ENCODE measurements around the gene PAK1IP1. TPM values are rescaled to one million over a fixed set of nuclear protein-coding genes. Genes with fewer than 3 reads are reported as not detected.
"Not testable (repeated sequence)": the region's sequence is repeated elsewhere in the genome, so short reads cannot be mapped to it uniquely, and the experiment has no call there.

Gene PAK1IP1
- total RNA-seq, 1 donor from 2014 or later: 4.2 TPM

DNA sequence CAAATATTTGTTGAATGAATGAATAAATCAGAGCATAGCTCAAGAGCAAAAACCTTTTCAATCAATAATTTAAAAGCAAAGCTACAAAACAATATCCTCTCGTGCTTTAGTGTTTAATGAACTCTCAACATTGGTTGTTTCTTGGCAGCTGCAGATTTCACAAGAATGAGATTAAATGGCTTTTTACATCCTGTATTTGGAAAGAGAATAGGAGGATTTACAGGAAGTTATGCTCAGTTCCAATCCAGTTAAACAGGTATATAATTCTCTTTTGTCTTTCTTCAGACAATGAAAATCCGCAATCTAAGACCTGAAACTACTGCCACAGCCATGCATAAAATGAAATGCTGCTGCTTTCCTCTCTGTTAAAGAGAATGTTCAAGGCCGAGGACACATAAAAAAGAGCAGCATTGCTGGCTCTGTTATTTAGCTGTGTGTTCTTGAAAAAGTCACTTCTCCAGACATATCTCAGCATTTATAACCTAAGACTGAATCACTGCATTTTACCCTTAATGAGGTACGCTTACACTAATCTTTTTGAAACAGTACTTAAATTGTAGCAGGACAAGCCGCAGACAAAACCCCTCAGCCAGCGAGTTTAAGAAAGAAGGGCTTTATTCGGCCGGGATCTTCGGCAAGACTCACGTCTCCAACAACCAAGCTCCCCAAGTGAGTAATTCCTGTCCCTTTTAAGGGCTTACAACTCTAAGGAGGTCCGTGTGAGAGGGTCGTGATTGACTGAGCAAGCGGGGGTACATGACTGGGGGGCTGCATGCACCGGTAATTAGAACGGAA is 3.9 kb upstream of the PAK1IP1 start:
- no peak for DNase-seq (ENCODE audit: low spot score)
- ATAC-seq: no peak

DNA sequence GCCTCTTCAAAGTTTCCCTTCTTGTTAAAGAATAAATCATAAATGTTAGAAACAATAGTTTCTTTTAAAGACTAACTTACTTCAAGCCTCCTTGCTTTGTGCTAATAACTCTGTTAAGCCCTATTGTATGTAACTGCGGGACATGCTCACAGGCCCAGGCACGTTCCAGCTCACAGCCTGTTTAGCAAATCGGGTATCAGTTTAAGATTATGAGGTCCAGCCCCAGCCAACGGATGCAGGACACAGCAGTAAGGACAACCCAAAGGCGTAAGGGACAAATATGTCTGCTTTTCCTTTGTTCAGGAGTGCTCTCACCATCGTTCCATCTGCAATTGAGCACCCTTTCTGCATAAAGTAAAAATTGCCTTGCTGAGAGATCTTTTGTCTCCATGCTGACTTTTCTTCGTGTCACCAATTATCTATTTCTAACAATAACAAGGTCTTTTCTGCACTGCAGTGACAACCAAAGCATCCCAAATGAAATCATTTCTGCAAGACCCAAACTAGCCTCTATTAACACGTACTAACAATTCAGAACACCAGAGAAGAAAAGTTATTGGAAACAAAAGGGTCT is 1.7 kb upstream of the PAK1IP1 start:
- no peak for DNase-seq (ENCODE audit: low spot score)
- ATAC-seq: no peak

DNA sequence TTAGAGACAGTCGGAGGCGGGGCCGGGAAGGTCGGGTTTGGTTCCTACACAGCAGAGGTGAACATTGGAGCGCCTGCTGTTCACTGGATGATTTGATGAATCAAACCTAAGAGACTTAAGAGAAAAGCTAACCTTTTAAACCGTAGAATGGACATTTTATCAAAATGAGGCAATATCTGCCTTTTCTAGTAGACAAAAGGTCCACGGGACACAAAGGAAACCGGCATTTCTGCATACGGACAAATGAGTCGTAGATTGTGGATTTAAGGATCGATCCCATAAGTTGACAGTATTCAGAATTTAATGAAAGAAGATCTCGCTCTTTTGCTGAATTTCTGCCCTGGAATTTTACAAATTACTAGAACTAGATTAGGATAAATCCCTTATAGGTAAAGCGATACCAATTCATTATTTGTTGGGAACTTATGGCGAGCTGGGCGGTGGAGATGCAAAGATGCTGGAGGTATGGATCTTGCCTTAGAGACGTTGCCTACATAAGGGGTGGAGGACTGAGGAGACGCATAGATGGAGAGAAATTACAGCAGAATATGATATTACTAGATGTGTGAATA is 400 bp downstream of the PAK1IP1 start:
- ATAC-seq (no peak), DNase-seq (ENCODE audit: low spot score) (no peak)

DNA sequence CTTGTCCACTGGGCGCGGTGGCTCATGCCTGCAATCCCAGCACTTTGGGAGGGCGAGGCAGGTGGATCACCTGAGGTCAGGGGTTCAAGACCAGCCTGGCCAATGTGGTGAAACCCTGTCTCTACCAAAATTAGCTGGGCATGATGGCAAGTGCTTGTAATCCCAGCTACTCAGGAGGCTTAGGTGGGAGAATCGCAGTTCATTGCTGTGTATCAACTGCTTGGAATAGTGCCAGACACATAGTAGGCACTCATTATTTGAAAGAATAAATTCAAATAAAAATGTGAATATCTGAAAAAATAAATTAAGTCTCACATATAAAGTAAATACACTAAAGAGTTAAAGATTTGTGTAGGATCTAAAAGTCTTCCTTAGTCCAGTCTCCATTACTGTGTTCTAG is 1.9 kb downstream of the PAK1IP1 start:
- no peak for DNase-seq (ENCODE audit: low spot score)
- no peak for ATAC-seq

DNA sequence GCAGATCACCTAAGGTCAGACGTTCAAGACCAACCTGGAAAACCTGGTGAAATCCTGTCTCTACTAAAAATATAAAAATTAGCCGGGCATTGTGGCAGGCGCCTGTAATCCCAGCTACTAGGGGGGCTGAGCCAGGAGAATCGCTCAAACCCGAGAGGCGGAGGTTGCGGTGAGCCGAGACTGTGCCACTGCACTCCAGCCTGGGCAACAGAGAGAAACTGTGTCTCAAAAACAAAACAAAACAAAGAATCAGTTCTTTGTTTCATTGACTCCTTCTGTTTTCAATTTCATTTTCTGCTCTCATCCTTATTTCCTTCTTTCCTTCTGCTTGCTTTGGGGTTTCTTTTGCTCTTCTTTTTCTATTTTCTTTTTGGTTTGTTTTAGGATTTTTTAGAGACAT is 19.2 kb downstream of the PAK1IP1 start:
- no peak for ATAC-seq

DNA sequence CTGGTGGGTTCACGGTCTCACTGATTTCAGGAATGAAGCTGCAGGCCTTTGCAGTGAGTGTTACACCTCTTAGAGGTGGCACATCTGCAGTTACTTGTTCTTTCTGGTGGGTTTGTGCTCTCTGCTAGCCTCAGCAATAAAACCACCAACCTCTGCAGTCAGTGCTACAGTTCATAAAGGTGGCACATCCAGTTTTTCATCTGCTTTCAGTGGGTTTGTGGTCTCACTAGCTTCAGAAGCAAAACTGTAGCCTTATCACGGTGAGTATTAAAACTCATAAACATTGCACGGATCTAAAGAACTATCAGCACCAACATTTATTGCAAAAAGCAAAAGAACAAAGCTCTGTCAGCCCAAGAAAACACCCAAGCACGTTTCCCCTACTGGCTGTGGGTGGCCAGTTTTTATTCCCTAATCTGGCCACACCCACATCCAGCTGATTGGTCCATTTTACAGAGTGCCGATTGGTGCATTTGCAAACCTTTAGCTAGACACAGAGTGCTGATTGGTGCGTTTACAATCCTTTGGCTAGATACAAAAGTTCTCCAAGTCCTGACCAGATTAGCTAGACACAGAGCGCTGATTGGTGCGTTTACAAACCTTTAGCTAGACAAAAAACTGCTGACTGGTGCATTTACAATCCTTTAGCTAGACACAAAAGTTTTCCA is 24.7 kb downstream of the PAK1IP1 start:
- no peak for ATAC-seq
- DNase-seq (ENCODE audit: low spot score): peak; percentile 19

More for the DNA sequence above, 19.2 kb downstream of the PAK1IP1 start:
- no peak for DNase-seq (ENCODE audit: low spot score)

DNA sequence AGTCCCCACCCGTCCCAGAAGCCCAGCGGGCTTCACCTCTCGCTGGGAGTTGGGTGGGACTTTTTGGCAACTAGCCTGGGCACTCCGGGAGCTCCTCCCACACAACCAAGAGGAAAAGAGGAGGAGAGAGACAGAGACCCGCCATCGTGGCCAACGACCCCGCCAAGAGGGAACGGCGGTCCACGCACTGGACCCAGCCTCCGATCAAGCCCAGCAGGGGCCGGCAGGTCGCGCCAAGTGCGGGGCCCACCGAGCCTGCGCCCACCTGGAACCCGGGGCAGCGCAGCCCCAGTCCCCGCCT is 25.1 kb downstream of the PAK1IP1 start:
- ATAC-seq: no peak
- DNase-seq (ENCODE audit: low spot score): peak; percentile 43

DNA sequence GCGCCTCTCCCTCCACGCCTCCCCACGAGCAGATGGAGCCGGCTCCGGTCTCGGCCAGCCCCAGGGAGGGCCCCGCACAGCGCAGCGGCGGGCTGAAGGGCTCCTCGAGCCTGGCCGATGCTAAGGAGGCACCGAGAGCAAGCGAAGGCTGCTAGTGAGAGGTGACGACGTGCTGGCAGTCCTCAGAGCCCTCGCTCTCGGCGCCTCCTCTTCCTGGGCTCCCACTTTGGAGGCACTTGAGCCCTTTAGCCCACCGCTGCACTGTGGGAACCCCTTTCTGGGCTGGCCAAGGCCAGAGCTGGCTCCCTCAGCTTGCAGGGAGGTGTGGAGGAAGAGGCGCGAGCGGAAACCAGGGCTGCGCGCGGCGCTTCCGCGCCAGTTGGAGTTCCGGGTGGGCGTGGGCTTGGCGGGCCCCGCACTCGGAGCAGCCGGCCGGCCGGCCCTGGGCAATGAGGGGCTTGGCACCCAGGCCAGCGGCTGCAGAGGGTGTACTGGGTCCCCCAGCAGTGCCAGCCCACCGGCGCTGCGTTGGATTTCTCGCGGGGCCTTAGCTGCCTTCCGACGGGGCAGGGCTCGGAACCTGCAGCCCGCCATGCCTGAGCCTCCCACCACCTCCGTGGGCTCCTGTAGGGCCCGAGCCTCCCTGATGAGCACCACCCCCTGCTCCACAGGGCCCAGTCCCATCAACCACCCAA is 25.6 kb downstream of the PAK1IP1 start:
- DNase-seq (ENCODE audit: low spot score) (peak; percentile 52), ATAC-seq (no peak)

DNA sequence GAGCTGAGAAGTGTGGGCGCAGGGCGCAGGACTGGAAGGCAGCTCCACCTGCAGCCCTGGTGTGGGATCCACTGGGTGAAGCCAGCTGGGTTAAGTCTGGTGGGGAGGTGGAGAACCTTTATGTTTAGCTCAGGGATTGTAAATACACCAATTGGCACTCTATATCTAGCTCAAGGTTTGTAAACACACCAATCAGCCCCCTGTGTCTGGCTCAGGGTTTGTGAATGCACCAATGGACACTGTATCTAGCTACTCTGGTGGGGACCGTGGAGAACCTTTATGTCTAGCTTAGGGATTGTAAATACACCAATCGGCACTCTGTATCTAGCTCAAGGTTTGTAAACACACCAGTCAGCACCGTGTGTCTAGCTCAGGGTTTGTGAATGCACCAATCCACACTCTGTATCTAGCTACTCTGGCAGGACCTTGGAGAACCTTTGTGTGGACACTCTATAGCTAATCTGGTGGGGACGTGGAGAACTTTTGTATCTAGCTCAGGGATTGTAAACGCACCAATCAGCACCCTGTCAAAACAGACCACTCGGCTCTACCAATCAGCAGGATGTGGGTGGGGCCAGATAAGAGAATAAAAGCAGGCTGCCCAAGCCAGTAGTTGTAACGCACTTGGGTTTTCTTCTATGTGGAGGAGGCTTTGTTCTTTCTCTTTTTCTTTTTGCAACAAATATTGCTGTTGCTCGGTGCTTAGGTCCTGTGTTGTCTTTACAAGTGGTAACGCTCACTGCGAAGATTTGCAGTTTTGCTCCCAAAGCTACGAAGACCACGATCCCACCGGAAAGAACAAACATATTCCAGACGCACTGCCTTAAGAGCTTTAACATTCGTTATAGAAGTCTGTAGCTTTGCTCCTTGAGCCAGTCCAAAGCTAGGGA is 26.4 kb downstream of the PAK1IP1 start:
- not testable (repeated sequence) for ATAC-seq; DNase-seq (ENCODE audit: low spot score)

DNA sequence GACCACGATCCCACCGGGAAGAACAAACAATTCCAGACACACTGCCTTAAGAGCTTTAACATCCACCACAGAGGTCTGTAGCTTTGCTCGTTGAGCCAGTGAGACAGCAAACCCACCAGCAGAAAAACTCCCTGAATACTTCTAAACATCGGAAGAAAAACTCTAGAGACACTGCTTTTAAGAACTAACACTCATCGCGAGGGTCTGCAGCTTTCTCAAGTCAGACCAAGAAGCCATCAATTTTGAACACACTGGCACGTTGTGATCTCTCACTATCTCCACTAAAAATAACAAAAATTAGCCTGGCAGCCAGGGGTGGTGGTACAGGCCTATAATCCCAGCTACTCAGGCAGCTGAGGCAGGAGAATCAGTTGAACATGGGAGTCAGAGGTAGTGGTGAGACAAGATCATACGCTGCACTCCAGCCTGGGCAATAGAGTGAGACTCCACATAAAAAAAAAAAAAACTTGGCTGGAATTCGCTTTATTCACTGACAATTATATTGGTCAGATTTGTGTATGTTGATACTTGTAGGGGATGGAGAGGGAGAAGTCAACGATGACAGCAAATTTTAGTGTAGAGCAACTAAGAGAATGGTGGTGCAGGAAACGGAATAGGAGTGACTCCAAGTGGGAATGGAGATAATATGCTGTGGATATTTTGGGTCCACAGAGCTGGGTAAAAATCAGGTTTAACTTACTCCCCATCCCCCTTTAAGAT is 27.2 kb downstream of the PAK1IP1 start:
- peak; percentile 23 for DNase-seq (ENCODE audit: low spot score)
- no peak for ATAC-seq

DNA sequence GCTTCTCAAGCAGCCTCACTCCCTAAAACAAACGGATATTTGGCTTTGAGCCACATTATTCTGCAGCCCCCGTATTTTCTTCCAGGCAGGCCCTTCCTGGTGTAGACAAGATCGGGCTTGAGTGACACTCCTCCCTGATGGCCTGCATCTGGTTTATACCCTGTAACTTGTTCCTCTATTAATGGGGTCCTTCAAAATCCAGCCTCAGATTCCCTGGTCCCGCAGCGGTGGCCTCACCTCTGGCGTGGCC is 27.7 kb downstream of the PAK1IP1 start:
- no peak for ATAC-seq
- DNase-seq (ENCODE audit: low spot score): no peak

DNA sequence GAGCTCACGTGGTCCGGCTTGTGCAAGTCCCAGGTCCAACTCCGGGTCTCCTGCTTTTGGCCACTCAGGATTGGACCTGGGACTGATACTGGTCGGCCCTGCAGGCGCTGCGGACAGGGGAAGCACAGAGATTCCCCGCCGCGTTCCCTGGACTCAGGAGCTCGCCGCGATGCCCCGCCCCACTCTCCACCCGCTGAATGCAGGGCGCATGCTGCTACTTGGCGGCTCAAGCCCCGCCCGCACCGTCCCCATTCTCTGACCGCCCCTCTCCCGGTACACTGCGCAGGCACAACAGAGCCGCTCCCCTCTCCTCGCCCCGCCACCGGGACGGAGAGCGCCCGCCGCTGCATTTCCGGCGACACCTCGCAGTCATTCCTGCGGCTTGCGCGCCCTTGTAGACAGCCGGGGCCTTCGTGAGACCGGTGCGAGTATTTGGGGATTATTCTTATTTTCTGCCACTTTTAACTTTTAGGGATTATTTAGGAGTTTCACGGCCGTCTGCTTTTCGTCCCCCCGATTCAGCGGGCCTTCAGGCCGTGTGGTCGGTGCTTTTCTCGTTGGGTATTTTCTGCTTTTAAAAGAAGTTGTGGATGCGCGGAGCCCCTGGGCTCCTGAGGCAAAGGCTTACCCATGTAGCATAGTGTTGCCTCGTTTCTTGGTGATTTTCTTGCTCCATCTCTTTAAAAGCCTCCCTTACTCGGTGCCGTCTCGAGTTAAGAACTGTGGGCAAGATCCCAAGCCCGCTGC is 28.2 kb downstream of the PAK1IP1 start, which contains the start of gene TMEM14C:
TMEM14C (plus strand) TSS at position 251 of the 747 bp plus-strand sequence. CDS start 1,544 bp downstream, outside the sequence.
- peak; percentile 100 for DNase-seq (ENCODE audit: low spot score)
- ATAC-seq: peak; percentile 98

DNA sequence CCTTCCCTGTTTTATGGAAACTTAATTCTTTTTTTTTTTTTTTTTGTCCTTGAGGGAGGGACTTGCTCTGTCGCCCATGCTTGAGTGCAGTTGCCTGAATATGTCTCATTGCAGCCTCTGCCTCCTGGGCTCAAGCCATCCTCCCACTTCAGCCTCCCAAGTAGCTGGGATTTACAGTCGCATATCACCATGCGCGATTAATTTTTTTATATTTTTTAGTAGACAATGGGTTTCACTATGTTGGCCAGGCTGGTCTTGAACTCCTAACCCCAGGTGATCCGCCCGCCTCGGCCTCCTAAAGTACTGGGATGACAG is 28.8 kb downstream of the PAK1IP1 start:
- peak; percentile 31 for DNase-seq (ENCODE audit: low spot score)
- ATAC-seq: no peak

DNA sequence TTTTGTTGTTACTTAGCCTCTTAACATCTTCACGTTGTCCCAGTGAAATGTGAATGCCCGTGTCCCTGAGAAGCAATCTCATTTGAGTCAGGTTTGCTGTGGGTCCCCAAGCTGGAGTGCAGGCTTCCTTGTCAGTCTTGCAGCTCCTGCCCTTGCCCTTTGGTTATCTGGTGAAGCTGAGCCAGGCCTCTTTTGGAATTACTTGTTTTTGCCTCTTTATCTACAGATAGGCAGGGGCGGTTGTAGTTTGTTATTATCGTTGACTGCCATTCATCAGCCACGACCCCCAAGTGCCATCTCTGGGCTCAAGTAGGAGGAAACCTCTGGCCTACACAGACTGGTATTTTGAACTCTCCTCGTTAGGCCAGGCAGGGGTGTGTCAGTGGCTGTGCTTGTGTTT is 30.3 kb downstream of the PAK1IP1 start:
- peak; percentile 27 for DNase-seq (ENCODE audit: low spot score)
- ATAC-seq: no peak

DNA sequence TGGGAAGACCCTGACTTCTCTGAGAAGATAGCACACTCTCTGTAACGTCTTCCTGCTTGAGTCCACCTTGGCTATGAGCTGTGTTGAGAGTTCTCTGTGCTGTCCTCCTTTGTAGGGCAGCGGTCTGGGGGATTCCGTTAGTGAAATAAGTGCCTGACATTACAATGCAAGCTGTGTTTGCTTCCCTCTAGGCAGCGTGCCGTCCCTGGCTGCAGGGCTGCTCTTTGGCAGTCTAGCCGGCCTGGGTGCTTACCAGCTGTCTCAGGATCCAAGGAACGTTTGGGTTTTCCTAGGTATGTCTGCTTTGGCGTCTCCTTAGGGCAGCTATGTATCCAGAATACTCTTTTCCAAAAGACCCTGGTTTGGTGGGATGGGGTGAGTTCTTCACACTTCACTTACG is 30.9 kb downstream of the PAK1IP1 start:
- peak; percentile 21 for DNase-seq (ENCODE audit: low spot score)
- ATAC-seq: no peak

DNA sequence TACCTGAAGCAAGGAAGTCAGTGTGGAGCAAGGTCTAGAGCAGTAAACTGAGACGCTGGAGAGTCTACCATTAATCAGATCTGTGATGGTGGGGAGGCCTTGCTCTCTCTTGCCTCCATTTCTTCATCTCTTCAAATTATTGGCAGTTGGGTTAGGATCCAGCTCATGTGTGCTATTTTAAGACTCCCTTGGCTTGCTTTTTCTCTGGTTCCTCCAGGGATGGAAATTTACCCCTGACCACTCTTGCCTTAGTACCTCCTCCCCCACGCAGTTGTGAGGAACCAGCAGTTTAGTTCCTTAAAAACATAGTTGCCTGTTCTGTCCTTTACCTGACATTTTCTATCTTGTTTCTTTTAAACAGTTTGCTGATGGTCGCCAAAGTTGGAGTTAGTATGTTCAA is 35.5 kb downstream of the PAK1IP1 start:
- no peak for ATAC-seq
- no peak for DNase-seq (ENCODE audit: low spot score)

DNA sequence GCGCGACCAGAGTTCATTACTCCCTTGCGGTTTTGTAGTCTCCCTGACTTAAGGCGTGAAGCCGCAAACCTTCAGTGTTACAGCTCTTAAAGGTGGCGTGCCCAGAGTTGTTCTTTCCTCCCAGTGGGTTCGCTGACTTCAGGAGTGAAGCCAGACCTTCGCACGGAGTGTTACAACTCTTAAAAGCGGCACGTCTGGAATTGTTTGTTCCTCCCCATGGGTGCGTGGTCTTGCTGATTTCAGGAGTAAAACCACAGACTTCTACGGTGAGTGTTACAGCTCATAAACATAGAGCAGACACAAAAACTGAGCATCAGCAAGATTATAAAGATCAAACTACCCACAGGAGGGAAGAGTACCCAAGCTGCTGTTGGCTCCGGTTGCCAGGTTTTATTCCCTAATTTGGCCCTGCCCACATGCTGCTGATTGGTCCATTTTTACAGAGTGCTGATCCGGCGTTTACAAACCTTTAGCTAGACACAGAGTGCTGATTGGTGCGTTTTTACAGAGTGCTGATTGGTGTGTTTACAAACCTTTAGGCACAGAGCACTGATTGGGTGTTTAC is 38.5 kb downstream of the PAK1IP1 start:
- ATAC-seq (no peak), DNase-seq (ENCODE audit: low spot score) (peak; percentile 3)

DNA sequence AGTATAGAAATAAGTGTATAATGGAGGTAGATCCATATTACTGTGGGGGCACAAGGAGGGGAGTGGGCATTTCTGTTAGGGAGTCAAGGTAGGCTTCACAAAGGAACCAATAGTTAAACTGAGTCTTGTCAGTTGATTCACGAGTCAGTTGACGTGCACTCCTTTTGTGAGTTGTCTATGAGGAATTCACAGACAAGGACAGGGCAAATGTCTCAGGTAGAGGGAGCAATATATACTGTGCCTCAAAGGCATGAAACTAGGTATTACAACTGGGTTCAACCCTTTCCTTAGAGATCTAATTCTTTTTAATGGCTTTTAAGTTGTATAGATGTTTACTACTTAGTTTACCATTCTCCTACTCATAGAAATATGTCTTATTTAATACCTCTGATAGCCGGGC is 39.1 kb downstream of the PAK1IP1 start:
- ATAC-seq: no peak
- no peak for DNase-seq (ENCODE audit: low spot score)

DNA sequence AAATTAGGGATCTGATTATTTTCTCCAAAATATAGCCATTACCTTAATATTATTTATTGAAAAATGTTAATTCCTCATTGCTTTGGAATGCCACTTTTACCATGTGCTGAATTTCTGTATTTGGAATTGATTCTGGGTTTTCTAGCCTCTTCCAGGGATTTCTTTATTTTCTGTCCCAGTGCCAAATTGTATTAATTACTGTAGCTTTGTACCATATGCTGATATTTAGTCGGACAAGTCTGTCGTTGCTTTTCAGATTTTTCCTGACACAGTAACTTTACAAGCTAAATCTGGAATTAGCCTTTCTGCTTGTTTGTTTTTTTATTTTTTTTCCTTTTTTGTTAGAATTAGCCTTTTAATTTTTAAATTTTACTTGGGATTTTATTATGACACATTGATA is 42.0 kb downstream of the PAK1IP1 start:
- ATAC-seq (no peak), DNase-seq (ENCODE audit: low spot score) (no peak)
